GM18498 (cell line): Measurements from ENCODE around the gene STXBP5.

ENCODE experiments used
- ATAC-seq: cut with Tn5 transposase; IDR thresholded peaks from one replicate; pipeline ENCODE4 v1.9.1; 2021; ENCODE audit warnings: mild to moderate bottlenecking, moderate library complexity; ENCODE audit not compliant: unreplicated experiment

The STXBP5 gene

DNA sequence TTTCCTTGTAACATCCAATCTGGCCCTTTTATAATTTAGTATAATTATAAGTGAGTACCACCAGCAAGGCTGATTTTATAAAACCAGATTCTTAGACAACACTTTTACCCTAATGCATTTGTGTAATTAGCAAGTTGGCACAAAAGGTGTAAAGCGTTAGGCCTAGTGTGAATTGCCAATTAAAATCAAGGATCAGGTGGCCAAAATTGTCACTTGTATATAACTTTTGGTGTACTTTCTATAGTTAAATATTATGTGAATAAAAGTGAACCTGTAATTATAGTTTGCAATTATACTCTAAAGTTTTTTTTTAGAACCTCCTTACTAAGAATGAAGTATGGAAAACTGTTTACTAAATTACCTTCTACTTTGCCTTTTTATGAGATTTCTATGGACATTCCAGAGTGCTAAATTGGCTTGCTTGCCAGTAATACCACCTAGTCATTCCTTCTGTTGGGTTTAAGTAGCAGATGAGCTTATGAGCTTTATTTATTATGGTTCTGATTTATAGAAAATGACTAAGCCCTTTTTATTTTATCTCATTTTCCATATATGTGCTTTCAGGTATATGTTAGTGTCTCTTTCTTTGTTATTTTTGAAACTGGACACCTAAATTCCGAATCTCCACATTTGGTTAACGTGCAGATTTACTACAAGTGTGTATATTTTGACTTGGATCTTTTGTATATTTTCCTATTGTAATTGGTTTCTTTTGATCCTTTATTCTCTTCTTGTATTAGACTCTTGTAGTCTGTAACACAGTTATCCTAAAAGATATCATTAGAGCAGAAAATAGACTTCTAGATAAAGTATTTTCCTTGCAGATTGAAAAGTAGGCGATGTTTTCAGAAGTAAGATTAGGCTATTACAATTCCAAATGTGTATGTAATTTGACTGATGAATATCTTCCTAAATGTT lies 3.9 kb downstream of the STXBP5 start:
- ATAC-seq = no peak

DNA sequence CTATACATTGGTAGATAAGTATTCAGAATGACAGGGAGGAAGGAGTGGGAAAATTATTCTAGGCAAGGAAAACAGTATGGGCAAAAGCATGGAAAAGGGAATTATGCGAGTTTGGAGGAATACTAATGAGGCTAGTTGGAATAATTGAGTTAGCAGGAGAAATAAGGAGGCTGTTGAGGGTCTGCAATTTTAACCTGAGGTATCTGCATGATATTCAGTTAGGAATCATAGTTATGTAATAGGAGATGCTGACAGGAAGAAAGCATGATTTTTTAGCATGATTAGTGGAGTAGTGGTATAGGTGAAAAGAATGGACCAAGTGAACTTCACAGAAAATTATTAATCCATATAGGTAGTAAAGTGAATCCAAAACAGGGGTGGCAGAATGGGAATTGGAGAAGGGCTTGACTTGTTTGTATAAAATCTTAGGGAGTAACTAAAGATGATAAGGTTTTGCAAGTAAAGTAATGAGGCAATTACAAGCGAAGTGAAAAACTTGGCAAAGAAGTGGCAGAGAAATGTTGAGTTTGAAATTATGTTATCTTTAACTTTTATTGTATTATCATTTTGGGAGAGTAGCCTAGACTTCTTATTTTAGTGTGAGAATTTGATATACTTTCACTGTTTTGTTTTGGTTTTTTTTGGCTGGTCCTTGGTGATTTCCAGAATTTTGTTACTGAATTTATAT lies 5.7 kb downstream of the STXBP5 start:
- ATAC-seq = no peak

DNA sequence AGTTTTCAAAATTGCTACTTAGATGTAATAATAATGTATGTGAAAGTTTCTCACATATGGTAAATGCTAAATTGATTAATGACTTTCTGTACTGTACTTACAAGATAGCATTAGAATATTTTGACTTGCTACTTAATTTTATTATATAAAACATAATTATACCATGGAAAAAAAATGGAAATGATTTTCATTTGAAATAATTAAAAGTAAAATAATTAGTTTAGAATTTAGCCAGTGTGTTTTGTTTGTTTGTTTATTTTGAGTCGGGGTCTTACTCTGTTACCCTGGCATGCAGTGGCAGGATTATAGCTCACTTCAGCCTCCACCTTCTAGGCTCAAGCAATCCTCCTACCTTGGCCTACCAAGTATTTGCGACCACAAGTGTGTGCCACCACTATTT lies 7.1 kb downstream of the STXBP5 start:
- no peak for ATAC-seq

DNA sequence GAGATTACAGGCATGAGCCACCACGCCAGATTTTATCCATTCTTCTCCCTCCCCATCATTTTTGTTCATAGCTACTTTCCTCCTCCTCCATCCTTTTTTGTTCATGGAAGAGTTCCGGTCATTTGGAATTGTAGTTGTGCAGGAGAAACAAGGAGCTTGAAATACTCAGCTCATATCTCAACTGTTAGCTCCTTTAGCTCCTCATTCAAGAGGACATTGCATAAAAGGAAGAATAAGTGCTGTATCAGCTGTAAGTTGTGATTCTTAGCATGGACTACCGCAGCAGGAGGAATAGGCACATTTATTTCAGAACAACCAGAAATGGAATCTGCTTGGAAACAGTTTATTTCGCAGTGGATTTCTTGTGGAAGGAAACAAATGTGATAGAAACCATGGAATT lies 7.6 kb downstream of the STXBP5 start:
- no peak for ATAC-seq

DNA sequence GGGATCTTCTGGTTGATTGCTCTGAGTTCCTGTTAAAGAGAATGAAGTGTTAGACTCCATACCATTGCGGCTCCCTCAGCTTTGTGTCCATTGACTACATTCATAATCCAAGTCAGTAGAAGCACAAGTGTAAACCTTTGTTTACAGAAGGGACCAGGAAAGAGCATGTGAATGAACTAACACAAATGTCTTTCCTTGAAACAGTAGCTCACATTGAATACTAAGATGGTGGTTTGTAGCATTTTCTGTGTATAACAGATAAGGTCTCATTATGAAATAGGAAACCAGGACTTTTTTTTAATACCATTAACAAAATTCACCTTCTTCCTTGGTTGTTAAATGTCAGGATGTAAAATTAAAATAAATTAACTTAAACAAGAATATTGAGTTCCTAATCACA lies 8.4 kb downstream of the STXBP5 start:
- no peak for ATAC-seq

DNA sequence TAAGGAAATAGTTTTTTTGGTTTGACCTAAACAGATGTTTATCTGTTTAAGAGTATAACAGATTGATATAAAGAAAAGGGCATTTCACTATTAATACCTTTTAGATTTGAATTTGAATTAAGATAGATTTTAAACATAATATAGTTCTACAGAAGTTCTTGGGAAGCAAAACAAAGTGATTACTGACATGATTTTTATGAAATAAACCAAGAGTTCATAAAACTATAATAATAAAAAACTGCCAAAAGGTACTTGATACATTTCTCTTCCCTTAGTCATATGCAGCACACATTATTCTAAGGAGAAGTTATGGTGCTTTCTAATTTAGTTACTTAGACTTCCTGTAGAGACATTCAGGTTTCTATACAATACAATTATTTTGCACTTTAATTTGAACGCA lies 9.6 kb downstream of the STXBP5 start:
- ATAC-seq = no peak

DNA sequence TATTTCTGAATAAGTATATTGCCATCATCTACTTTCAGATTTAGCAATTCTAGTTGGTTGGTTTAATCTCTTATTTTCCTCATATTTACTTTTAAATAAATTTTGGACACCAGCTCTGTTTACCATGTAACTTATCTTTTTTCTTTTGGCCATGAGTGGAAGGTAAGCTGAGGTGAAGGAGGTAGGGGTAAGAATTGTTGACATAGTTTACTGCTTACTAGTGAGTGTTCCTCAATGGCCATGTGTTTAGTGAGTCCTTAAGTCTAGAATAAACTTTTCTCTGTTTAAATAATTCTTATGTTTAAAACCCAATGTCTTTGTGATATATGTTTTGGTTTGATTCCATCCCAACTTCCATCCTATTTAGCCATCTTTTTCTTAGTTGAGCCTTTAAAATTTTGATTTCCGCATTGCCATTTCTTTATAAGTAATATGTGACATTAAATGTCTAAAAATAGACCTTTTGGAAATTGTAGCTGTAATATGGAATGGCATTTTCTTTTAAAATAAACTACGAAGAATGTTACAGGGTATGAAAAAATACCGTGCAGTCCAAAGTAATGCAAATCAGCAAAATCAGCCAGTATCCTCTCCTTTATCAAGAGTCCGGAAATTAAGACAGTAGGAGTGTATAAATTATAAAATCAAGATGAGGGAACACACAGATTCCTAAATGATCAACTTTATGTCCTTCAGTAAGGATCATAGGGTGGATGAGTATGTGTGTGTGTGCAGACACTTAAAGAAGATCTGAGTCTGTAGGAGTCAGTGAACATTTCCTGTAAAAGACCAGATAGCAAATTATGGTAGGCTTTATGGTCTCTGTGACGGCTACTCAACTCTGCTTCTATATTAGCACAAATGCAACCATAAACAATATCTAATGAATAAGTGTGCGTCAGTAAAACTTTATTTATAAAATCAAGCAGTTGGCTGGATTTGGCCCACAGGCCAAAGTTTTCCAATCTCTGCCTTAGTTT lies 10.3 kb downstream of the STXBP5 start:
- no peak for ATAC-seq

DNA sequence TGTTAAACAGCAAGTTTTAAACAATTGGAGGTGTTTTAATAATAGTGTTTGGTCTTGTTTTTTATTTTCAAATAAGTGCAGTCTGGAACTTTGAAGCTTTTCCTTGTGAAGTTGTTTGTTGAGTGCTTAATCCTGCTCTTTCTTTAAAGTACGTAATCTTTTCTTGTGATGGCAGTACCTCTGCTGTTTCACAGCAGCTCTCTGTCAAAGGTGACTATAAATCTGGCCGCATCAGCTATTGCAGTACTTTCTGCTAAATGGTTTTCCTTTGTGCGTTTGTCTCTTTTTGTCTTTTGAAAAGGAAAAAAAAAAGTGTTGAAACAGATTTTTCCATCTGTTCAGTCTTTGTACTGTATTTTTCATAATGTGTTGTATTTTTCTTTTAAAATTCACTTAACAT lies 12.7 kb downstream of the STXBP5 start:
- no peak for ATAC-seq

DNA sequence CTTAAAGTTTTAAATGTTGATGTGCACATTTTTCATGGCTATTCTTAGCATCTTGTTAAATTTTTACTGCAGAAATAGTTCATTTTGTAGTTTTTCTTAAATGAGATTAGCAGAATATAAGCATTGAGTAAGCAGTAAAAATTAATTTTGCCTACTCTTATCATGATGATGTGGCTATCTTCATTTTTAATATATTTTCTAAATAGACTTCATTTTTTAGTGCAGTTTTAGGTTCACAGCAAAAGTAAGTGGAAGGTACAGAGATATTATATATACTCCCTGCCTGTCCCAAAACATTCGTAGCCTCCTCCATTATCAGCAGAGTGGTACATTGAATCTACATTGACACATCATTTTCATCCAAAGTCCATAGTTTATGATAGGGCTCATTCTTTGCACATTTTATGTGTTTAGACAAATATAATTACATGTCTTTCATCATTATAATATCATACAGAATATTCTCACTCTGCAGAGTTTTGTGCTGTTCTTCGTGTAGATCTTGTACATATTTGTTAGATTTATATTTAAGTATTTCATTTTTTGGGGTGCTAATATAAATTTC lies 13.7 kb downstream of the STXBP5 start:
- ATAC-seq = no peak

DNA sequence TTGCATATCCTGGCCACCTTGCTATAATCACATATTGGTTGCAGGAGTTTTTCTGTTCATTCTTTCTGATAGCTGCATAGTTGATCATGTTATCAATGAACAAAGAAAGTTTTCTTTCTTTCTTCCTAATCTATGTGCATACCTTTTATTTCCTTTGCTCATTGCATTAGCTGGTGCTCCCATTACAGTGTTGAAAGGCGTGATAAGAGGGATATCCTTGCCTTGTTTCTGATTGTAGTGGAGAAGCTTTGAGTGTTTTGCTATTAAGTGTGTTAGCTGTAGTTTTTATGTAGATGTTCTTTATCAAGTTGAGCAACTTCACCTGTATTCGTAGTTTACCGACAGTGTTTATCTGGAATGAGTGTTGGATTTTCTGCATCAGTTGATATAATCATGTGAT lies 14.6 kb downstream of the STXBP5 start:
- ATAC-seq = no peak

DNA sequence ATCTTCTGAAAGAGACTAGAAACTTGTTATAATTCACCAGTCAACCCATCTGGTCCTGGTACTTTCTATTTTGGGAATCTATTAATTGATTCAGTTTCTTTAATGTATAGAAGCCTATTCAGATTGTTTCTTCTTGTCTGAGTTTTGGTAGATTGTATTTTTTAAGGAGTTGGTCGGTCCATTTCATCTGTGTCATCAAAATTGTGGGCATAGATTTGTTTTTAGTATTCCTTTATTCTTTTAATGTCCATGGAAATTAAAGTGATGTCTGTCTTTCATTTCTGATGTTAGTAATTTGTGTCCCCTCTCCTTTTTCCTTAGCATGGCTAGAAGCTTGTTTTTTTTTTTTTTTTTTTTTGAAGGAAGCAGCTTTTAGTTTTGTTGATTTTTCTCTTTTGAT lies 15.2 kb downstream of the STXBP5 start:
- ATAC-seq = no peak

DNA sequence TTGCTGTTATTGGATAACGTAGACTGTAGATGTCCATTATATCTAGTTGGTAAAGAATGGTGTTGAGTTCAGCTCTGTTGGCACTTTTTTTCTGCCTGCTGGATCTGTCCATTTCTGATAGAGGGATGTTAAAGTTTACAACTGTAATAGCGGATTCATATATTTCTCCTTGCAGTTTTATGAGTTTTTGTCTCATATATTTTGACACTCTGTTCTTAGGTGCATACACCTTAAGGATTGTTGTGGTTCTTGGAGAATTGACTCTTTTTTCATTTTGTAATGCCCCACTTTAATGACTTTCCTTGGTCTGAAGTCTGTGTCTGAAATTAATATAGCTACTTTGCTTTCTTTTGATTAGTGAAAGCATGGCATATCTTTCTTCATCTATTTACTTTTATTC lies 16.1 kb downstream of the STXBP5 start:
- no peak for ATAC-seq

DNA sequence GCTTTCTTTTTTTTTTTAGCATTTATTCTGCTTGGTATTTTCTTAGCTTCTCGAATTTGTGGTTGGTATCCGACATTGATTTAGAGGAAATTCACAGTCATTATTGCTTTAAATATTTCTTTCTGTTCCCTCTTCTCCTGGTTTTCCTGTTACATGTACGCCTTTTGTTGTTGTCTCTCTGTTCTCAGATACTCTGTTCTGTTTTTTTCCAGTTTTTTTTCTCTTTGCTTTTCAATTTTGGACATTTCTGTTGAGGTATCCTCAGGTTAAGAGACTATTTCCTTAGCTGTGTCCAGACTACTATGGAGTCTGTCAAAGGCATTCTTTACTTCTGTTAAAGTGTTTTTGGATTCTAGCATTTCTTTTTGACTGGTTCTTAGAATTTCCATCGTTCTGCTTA lies 17.5 kb downstream of the STXBP5 start:
- no peak for ATAC-seq

DNA sequence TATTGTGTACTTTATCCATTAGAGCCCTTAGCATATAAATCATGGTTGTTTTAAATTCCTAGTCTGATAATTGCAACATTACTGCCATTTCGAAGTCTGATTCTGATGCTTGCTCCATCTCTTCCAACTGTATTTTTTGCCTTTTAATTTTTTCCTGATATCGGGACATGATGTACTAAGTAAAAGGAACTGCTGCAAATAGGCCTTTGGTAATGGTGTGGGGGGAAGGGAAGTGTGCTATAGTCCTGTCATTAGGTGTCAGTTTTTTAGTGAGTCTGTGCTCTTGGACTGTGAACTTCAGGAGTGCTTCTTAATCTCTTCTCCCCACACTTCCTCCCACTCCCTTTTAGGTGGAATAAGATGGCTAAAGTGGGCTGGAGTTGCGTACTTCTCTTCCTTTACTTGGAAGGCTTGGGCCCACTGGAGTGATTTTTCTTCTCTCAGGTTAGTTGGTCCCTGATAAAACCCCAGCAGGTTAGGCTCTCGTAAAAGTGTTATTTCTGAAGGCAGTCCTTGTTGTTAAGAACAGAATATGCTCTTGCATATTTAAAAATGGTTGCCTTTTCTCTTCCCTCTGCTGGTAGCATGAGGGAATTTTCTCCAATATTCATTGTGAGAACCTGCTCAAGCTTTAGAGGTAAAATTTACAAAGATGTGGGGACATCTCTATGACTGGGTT lies 18.1 kb downstream of the STXBP5 start:
- peak; percentile 51 for ATAC-seq

DNA sequence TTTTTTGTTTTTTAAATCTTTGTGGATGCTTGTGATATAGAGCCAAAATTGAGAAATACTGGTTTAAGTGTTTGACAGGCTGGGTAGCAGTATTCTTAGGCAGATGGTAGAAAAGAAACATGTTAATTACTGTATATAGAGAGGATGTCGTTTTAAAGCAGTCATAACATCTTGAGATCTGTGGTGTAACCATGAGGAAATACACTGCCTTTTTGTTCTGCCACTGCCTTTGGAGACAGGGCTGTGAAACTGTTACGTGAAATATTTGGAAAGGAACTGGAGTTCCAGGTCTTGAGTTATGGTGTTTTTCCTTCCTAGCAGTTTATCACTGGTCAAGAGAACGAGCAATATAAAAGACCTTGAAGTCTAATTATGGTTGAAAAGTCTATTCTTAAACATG lies 19.5 kb downstream of the STXBP5 start:
- ATAC-seq = no peak

DNA sequence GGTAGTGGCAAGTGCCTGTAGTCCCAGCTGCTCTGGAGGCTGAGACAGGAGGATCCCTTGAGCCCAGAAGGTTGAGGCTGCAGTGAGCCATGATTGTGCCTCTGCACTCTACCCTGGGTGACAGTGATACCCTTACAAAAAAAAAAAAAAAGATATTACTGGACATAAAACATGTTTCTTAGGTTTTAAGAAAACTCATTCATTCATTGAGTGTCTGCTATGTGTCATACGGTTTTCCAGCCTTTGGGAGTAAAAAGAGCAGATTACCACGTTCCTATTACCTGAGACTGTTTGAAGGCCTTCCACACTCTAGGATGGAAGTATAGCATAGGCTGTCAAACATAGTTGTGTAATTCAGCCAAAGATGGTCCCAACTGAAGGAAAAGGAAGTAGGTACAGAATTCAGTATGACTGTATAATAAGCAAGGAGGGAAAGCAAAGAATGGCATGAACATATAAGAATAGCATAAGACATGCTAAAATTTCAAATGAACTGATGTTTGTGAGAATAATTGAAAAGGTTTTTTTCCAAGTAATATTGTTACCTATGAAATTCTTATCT lies 22.0 kb downstream of the STXBP5 start:
- no peak for ATAC-seq

DNA sequence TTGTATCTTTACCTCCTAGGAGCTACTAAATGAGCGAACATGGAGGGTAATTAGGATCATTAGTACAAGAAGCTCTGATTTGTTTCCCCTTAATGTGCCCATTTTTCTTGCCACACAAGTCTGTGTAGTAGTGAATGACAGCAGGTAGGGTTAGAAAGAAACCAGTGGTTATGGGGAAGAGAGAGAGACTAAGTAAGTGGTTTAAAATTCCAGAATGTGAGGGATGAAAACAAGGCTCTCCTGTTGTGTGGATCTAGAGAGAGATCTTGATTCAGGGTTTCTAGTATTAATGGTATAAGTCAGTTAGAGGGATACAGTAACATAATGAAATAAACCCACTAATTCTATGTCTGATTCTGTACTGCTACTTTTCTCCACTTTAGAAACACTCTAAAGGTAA lies 22.7 kb downstream of the STXBP5 start:
- ATAC-seq = no peak

DNA sequence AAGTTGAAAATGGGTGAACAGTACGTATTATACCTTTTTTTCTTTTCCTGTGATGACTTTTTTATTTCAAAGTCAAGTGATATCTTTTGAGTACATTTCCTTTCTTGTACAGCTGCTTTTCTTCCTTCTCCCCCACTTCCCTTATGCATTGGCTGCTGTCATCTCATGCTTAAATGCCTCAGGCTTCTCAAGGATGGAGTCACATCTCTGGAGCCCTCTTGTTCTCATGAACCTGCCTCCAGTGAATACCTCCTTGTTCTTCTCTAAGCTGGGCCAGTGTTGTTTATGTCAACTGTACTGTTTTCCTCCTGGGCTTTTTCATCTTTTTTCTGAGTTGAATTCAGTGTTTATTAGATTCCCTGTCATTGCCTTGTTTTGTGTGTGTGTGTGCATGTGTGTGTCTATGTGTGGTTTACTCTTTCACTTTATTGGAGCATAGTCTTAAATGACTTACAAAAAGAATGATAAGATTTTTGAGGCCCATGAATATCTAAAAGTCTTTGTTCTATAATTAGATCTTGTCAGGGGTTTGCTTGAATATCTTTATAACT lies 23.6 kb downstream of the STXBP5 start:
- no peak for ATAC-seq

DNA sequence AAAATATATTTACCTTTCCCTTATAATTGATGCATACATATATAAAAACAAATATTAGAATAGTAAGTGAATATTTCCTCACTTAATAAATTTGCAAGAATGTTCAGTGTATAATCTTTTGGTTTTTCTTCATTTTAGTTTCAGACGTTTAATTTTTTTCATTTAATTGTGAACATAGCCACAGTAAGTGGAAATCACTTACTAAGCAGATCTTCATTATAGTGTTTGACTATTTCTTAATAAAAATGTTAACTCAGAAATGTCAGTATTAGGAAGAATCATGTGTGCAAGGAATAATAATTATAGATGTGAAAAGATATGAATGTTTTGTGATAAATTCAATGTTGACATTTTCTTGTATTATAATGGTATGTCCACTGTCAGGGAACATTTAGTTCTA lies 27.4 kb downstream of the STXBP5 start:
- ATAC-seq = no peak

DNA sequence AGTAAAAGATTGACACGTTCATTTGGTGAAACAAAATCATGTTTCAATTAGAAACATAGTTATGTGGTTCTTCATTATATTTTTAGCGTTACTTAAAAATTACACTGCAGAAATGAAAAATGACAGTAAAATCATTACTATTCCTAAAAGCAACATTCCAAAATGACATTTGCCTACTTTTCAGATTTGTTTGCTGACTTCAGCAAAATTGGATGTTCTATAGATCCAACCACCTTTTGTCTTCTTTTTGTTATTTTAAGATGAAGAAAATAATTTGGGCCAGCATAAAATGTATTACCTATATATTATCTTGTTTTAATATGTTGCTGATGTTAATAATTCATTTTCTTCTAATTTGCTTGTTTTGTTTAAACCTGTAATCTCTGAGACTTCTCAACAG lies 30.5 kb downstream of the STXBP5 start:
- ATAC-seq = no peak
